SH-SY5Y (cell line): ENCODE results near the gene ASPRV1.

Source experiments
- GATA2 ChIP-seq: IDR thresholded peaks from 2 replicates; pipeline ENCODE4 v1.6.1; 2011; ENCODE audit warnings: mild to moderate bottlenecking, low read depth, low read length
- GATA3 ChIP-seq: IDR thresholded peaks from 2 replicates; pipeline ENCODE4 v1.6.1; 2011; ENCODE audit warnings: low read depth, mild to moderate bottlenecking, low read length, moderate library complexity

DNA sequence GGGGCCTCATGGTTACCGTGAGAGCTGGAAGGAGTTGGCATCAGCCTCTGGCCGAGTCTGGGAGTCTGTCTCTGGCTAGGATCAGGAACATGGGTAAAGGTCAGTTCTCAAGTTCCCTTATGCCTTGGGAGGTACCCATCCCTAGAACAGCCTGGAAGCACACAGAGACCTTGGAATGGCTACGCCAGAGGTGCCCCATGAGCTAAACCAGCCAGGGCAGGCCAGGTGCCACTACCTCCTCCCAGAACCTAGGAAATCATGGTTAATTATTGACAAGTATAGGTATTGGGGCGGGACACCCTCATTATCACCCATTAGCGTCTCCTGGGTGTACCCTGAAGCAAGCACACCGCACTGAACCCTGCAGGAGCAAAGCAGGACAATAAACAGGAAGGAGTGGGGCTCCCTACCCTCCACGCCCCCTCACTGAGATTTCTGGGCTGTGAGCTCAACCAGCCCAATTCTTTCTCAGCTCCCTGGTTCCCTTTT lies 3.0 kb upstream of the ASPRV1 start:
- TF ChIP-seq GATA2: no peak
- TF ChIP-seq GATA3: no peak
